Uterus (tissue), 2 donors: ENCODE results near the gene CORT.

Experiments used
- CTCF ChIP-seq, 4 experiments: fragments of 200-600 bp in 2 of 4; fragments of 450-650 bp in 2 of 4; sonication (generic) in 2 of 4; IDR thresholded peaks; one replicate each; pipeline ENCODE4 v1.5.1; 2016 to 2019; ENCODE audit warnings: antibody characterized with exemption in 4 of 4, mild to moderate bottlenecking in 2 of 4, moderate library complexity in 1 of 4
- POLR2A ChIP-seq, 2 donors: fragments of 450-650 bp; IDR thresholded peaks; one replicate each; pipeline ENCODE4 v1.6.1; 2016; ENCODE audit warnings: antibody characterized with exemption in 2 of 2, mild to moderate bottlenecking in 1 of 2, moderate library complexity in 1 of 2

- TF ChIP-seq CTCF (IDR thresholded peaks at IDR 0.05): no peak
- no peak for TF ChIP-seq POLR2A (IDR thresholded peaks at IDR 0.05)
These were observed 9.5 kb upstream of the CORT start for GRCh38 chr1:10440305-10440704.
